ENCODE measurements around the gene PRM1. TPM values are rescaled to one million over a fixed set of nuclear protein-coding genes. Genes with fewer than 3 reads are reported as not detected.
A peak's percentile ranks its signal among the peaks of the same experiment; 100 is the strongest.

Gene PRM1
- total and polyA plus RNA-seq, 2 of the 8 experiments (the other 6 are each of a cell fraction or from before 2014, with no cell fraction given): 0.54 to 0.82 TPM

GRCh38 chr16:11271610-11272009 lies 9.5 kb downstream of the PRM1 start:
- Histone ChIP-seq H2AK5ac (ENCODE audit: low read depth, low read length) (no peak overlapping the region), H3K4ac (replicated peaks; ENCODE audit: insufficient read length, low read depth, low read length) (no peak overlapping the region), H3K79me1 (ENCODE audit: low read depth, low read length) (no peaks in the 10 kb centered on the region), H4K91ac (replicated peaks; ENCODE audit: insufficient read length, low read length) (no peak overlapping the region), H4K5ac (ENCODE audit: insufficient read length, low read depth, low read length) (no peak overlapping the region), H2AFZ (ENCODE audit: low read length) (no peak overlapping the region), H2BK5ac (ENCODE audit: low read depth, low read length) (no peak overlapping the region), H3K18ac (ENCODE audit: extremely low read depth, low read length) (no peak overlapping the region), H3K56ac (replicated peaks; ENCODE audit: insufficient read length, low read depth, low read length) (no peak overlapping the region), H3K9ac (replicated peaks in 1 of 4; ENCODE audit: extremely low read depth in 1 of 4, low read depth in 3 of 4, low read length in 3 of 4) (no peak overlapping the region), H2BK12ac (ENCODE audit: low read depth, low read length) (0 out of 2 replicates have a peak overlapping the region, but pooled peaks have one; percentile 39), H3K79me2 (ENCODE audit: control insufficient read depth in 1 of 2, insufficient read depth in 2 of 2, low read length in 2 of 2) (no peaks in the 10 kb centered on the region), H4K20me1 (replicated peaks in 1 of 2; ENCODE audit: control insufficient read depth in 1 of 2, insufficient read depth in 2 of 2, low read length in 2 of 2) (no peaks in the 10 kb centered on the region), H3K23ac (ENCODE audit: insufficient read length) (no peak overlapping the region), H2BK120ac (replicated peaks; ENCODE audit: low read depth, low read length) (no peak overlapping the region), H3K36me3 (ENCODE audit: control insufficient read depth in 2 of 4, insufficient read depth in 4 of 4, low read length in 3 of 4) (no peaks in the 10 kb centered on the region), H3K23me2 (ENCODE audit: low read depth, low read length) (no peaks in the 10 kb centered on the region; the same call in 1 of the 2 replicates), H3K4me1 (replicated peaks in 1 of 4; ENCODE audit: control insufficient read depth in 3 of 4, insufficient read depth in 4 of 4, low read length in 3 of 4) (peaks cover 0 to 5% (median 0%) of the 10 kb centered on the region in 4 experiments; a peak in 2 of 7 replicates), H3K27me3 (replicated peaks in 1 of 4; ENCODE audit: control insufficient read depth in 3 of 4, extremely low read depth in 1 of 4, insufficient read depth in 3 of 4, low read length in 3 of 4) (no peaks in the 10 kb centered on the region), H4K8ac (ENCODE audit: extremely low read depth, insufficient read depth, low read length) (no peak overlapping the region), H3K4me2 (ENCODE audit: insufficient read depth in 1 of 2, low read depth in 2 of 2, low read length in 2 of 2) (no peak overlapping the region), H2BK15ac (ENCODE audit: low read length) (no peak overlapping the region), H3K14ac (ENCODE audit: insufficient read length) (no peak overlapping the region), H2BK20ac (ENCODE audit: low read length) (no peak overlapping the region), H3K4me3 (ENCODE audit: extremely low read depth in 1 of 4, insufficient read depth in 2 of 4, low read depth in 3 of 4, low read length in 4 of 4) (no peak overlapping the region), H3K27ac (ENCODE audit: low read depth, low read length) (no peak overlapping the region), H3K9me3 (ENCODE audit: insufficient read depth in 2 of 2, low read depth in 1 of 2, low read length in 1 of 2) (no peaks in the 10 kb centered on the region)
- POLR2A ChIA-PET (ENCODE audit: partially characterized antibody): interaction anchor here (1.2 kb wide), 1 partner anchor 37 kb away, joined by 3 read pairs; no protein-coding TSS in a partner anchor
- 95% methylated on average over 10 of the region's 10 CpGs; no CpG with 5 or more reads in 1 of the 2 experiments for WGBS, 2 experiments (ENCODE audit: extremely low coverage in 1 of 2, insufficient coverage in 1 of 2, insufficient read length in 1 of 2, insufficient replicate concordance in 2 of 2, low coverage in 1 of 2, low lambda C conversion rate in 2 of 2, missing lambda C conversion rate in 1 of 2)
- FAIRE-seq (no peak), DNase-seq (ENCODE audit: low read depth in 1 of 2, low spot score in 2 of 2) (no peak)
- CTCF ChIA-PET (ENCODE audit: partially characterized antibody): interaction anchor here (0.6 to 8.1 kb wide), 6 partner anchors 14 to 836 kb away, joined by 3 to 79 read pairs (median 4); partner anchors contain the start of gene SOCS1
- TF ChIP-seq TEAD4 (IDR thresholded peaks at IDR 0.05; ENCODE audit: low read depth, low read length): no peak
- TF ChIP-seq GTF2F1 (IDR thresholded peaks at IDR 0.05; ENCODE audit: borderline replicate concordance, low read depth, low read length): no peak
- TF ChIP-seq POLR2AphosphoS5 (IDR thresholded peaks at IDR 0.05; ENCODE audit: low read depth, low read length): no peak
- no peak for TF ChIP-seq KDM5A (IDR thresholded peaks at IDR 0.05; ENCODE audit: low read length)
- TF ChIP-seq CHD2 (IDR thresholded peaks at IDR 0.05; ENCODE audit: low read length): no peak
- TF ChIP-seq SIRT6 (IDR thresholded peaks at IDR 0.05; ENCODE audit: low read length): no peak
- no peak for TF ChIP-seq SRF (IDR thresholded peaks at IDR 0.05; ENCODE audit: low read depth, low read length)
- no peak for TF ChIP-seq JUN (IDR thresholded peaks at IDR 0.05; ENCODE audit: low read depth, low read length)
- TF ChIP-seq EP300 (IDR thresholded peaks at IDR 0.05; ENCODE audit: borderline replicate concordance in 1 of 2, low read depth in 2 of 2, low read length in 2 of 2): no peak
- no peak for TF ChIP-seq ASH2L (IDR thresholded peaks at IDR 0.05; ENCODE audit: low read length)
- TF ChIP-seq NANOG (IDR thresholded peaks at IDR 0.05; ENCODE audit: insufficient read depth, low read depth, low read length, poor library complexity, severe bottlenecking): no peak
- no peak for TF ChIP-seq SP4 (IDR thresholded peaks at IDR 0.05; ENCODE audit: low read length)
- TF ChIP-seq FOSL1 (IDR thresholded peaks at IDR 0.05; ENCODE audit: insufficient read depth, low read depth, low read length): no peak
- no peak for TF ChIP-seq CBX8 (IDR thresholded peaks at IDR 0.05; ENCODE audit: borderline replicate concordance, low read depth, low read length)
- TF ChIP-seq YY1 (IDR thresholded peaks at IDR 0.05; ENCODE audit: low read depth, low read length): no peak
- TF ChIP-seq TBP (IDR thresholded peaks at IDR 0.05; ENCODE audit: low read depth, low read length): no peak

Measured in H1 (cell line).